GM21825 (cell line): ENCODE results near the gene CLEC19A.
"Not testable (repeated sequence)": the region's sequence is repeated elsewhere in the genome, so short reads cannot be mapped to it uniquely, and the experiment has no call there.

ENCODE experiments used
- ATAC-seq: cut with Tn5 transposase; IDR thresholded peaks from one replicate; pipeline ENCODE4 v1.9.1; 2021; ENCODE audit warnings: mild to moderate bottlenecking, moderate library complexity; ENCODE audit not compliant: unreplicated experiment

Gene CLEC19A

GRCh38 chr16:19321186-19321585, 35.7 kb downstream of the CLEC19A start:
- ATAC-seq, result not testable (repeated sequence)

- ATAC-seq, result no peak
Observed at GRCh38 chr16:19323596-19323995, 38.1 kb downstream of the CLEC19A start.

- ATAC-seq, result no peak
Observed at GRCh38 chr16:19328364-19328763, 42.8 kb downstream of the CLEC19A start.

- ATAC-seq, result no peak
Observed at GRCh38 chr16:19329932-19330331, 44.4 kb downstream of the CLEC19A start.

- ATAC-seq, result no peak
Observed at GRCh38 chr16:19330841-19331397, 45.4 kb downstream of the CLEC19A start.

GRCh38 chr16:19331794-19332193, 46.3 kb downstream of the CLEC19A start:
- ATAC-seq, result no peak

GRCh38 chr16:19338335-19338734, 52.8 kb downstream of the CLEC19A start:
- no peak for ATAC-seq

- no peak for ATAC-seq
Observed at GRCh38 chr16:19344224-19344801, 58.8 kb downstream of the CLEC19A start.

- ATAC-seq, result no peak
Observed at GRCh38 chr16:19344980-19345379, 59.4 kb downstream of the CLEC19A start.

GRCh38 chr16:19346335-19346922, 60.9 kb downstream of the CLEC19A start:
- ATAC-seq, result no peak

- no peak for ATAC-seq
Observed at GRCh38 chr16:19348125-19348524, 62.6 kb downstream of the CLEC19A start.

GRCh38 chr16:19348578-19349315, 63.2 kb downstream of the CLEC19A start:
- no peak for ATAC-seq

- no peak for ATAC-seq
Observed at GRCh38 chr16:19354371-19354770, 68.8 kb downstream of the CLEC19A start.

- ATAC-seq, result no peak
Observed at GRCh38 chr16:19356024-19356952, 70.8 kb downstream of the CLEC19A start.

- ATAC-seq, result no peak
Observed at GRCh38 chr16:19359556-19359955, 74.0 kb downstream of the CLEC19A start.
